ENCODE measurements around the gene KRT25. TPM values are rescaled to one million over a fixed set of nuclear protein-coding genes. Genes with fewer than 3 reads are reported as not detected.

Gene KRT25
- total and polyA plus RNA-seq, 2 of the 8 experiments (the other 6 are each of a cell fraction or from before 2014, with no cell fraction given), result not detected

GRCh38 chr17:40703652-40704051, 51.5 kb downstream of the KRT25 start, which contains the start of gene KRT24:
Gene KRT24 (minus strand): TSS chr17:40703752. CDS start chr17:40703693, 59 bp downstream.
- Histone ChIP-seq H3K79me2 (ENCODE audit: control insufficient read depth in 1 of 2, insufficient read depth in 2 of 2, low read length in 2 of 2) (no peaks in the 10 kb centered on the region), H4K8ac (ENCODE audit: extremely low read depth, insufficient read depth, low read length) (no peak within 1 kb of the TSS), H3K4ac (replicated peaks; ENCODE audit: insufficient read length, low read depth, low read length) (no peak within 1 kb of the TSS), H3K4me3 (ENCODE audit: extremely low read depth in 1 of 4, insufficient read depth in 2 of 4, low read depth in 3 of 4, low read length in 4 of 4) (no peak within 1 kb of the TSS), H2AFZ (ENCODE audit: low read length) (0 out of 2 replicates have a peak within 1 kb of the TSS, but pooled peaks have one; percentile 15), H3K23me2 (ENCODE audit: low read depth, low read length) (no peaks in the 10 kb centered on the region), H3K9ac (replicated peaks in 1 of 4; ENCODE audit: extremely low read depth in 1 of 4, low read depth in 3 of 4, low read length in 3 of 4) (no peak within 1 kb of the TSS), H3K14ac (ENCODE audit: insufficient read length) (no peak within 1 kb of the TSS), H2BK5ac (ENCODE audit: low read depth, low read length) (no peak within 1 kb of the TSS), H4K91ac (replicated peaks; ENCODE audit: insufficient read length, low read length) (no peak within 1 kb of the TSS), H2AK5ac (ENCODE audit: low read depth, low read length) (no peak within 1 kb of the TSS), H3K9me3 (ENCODE audit: insufficient read depth in 2 of 2, low read depth in 1 of 2, low read length in 1 of 2) (no peaks in the 10 kb centered on the region), H3K18ac (ENCODE audit: extremely low read depth, low read length) (no peak within 1 kb of the TSS), H2BK120ac (replicated peaks; ENCODE audit: low read depth, low read length) (no peak within 1 kb of the TSS), H2BK20ac (ENCODE audit: low read length) (no peak within 1 kb of the TSS), H3K4me2 (ENCODE audit: insufficient read depth in 1 of 2, low read depth in 2 of 2, low read length in 2 of 2) (no peak within 1 kb of the TSS), H2BK12ac (ENCODE audit: low read depth, low read length) (no peak within 1 kb of the TSS), H3K56ac (replicated peaks; ENCODE audit: insufficient read length, low read depth, low read length) (no peak within 1 kb of the TSS), H3K79me1 (ENCODE audit: low read depth, low read length) (no peaks in the 10 kb centered on the region), H2BK15ac (ENCODE audit: low read length) (no peak within 1 kb of the TSS), H4K5ac (ENCODE audit: insufficient read length, low read depth, low read length) (no peak within 1 kb of the TSS), H3K27me3 (replicated peaks in 1 of 4; ENCODE audit: control insufficient read depth in 3 of 4, extremely low read depth in 1 of 4, insufficient read depth in 3 of 4, low read length in 3 of 4) (no peaks in the 10 kb centered on the region), H3K4me1 (replicated peaks in 1 of 4; ENCODE audit: control insufficient read depth in 3 of 4, insufficient read depth in 4 of 4, low read length in 3 of 4) (no peaks in the 10 kb centered on the region), H3K27ac (ENCODE audit: low read depth, low read length) (no peak within 1 kb of the TSS), H4K20me1 (replicated peaks in 1 of 2; ENCODE audit: control insufficient read depth in 1 of 2, insufficient read depth in 2 of 2, low read length in 2 of 2) (no peaks in the 10 kb centered on the region), H3K36me3 (ENCODE audit: control insufficient read depth in 2 of 4, insufficient read depth in 4 of 4, low read length in 3 of 4) (no peaks in the 10 kb centered on the region), H3K23ac (ENCODE audit: insufficient read length) (no peak within 1 kb of the TSS)
- CTCF ChIA-PET (ENCODE audit: partially characterized antibody), result interaction anchor here (0.6 to 1.8 kb wide), 4 partner anchors 10 to 618 kb away, joined by 3 to 6 read pairs (median 4); no protein-coding TSS in a partner anchor
- 94% methylated on average over 7 of the region's 7 CpGs; no CpG with 5 or more reads in 1 of the 2 experiments for WGBS, 2 experiments (ENCODE audit: extremely low coverage in 1 of 2, insufficient coverage in 1 of 2, insufficient read length in 1 of 2, insufficient replicate concordance in 2 of 2, low coverage in 1 of 2, low lambda C conversion rate in 2 of 2, missing lambda C conversion rate in 1 of 2)
- DNase-seq (ENCODE audit: low read depth in 1 of 2, low spot score in 2 of 2) (no peak), FAIRE-seq (no peak)
- TF ChIP-seq BACH1 (IDR thresholded peaks at IDR 0.05; ENCODE audit: low read length) (no peak), EP300 (IDR thresholded peaks at IDR 0.05; ENCODE audit: borderline replicate concordance in 1 of 2, low read depth in 2 of 2, low read length in 2 of 2) (no peak), SIX5 (IDR thresholded peaks at IDR 0.05; ENCODE audit: low read depth, low read length) (no peak), GABPA (IDR thresholded peaks at IDR 0.05; ENCODE audit: borderline replicate concordance, insufficient read depth, low read length) (no peak), SIRT6 (IDR thresholded peaks at IDR 0.05; ENCODE audit: low read length) (no peak), YY1 (IDR thresholded peaks at IDR 0.05; ENCODE audit: low read depth, low read length) (no peak), KDM4A (IDR thresholded peaks at IDR 0.05; ENCODE audit: low read depth, low read length, severe bottlenecking) (no peak)
- POLR2A ChIA-PET (ENCODE audit: partially characterized antibody), result interaction anchor here (0.6 kb wide), 1 partner anchor 11 kb away, joined by 3 read pairs; no protein-coding TSS in a partner anchor
